ENCODE results near the gene RGS10.

DNA sequence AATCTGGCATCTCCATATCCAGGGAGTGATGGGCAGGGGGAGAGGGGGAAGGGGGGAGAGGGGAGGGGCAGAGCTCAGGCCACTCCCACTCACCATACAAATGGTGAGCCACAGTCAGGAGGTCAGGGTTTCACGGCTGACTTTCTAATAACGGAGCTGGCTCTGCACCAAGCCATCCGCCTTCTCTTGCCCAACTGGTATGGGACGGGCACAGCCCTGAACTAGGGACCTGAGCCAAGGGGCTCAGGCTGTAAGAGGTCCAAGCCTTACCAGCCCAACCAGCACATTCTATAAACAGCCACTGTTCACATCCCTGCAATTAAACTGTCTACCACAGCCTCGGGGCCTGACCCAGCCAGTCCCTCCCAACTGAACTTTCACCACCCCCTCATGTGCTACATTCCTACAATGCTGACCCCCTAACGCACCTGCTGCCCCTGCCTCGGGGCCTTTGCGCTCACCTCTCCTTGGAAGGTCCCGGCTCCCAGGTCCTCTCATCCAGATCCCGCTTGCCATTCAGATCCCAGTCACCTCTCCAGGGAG lies 32.5 kb downstream of the RGS10 start:
- TF ChIP-seq, protein P1, sequence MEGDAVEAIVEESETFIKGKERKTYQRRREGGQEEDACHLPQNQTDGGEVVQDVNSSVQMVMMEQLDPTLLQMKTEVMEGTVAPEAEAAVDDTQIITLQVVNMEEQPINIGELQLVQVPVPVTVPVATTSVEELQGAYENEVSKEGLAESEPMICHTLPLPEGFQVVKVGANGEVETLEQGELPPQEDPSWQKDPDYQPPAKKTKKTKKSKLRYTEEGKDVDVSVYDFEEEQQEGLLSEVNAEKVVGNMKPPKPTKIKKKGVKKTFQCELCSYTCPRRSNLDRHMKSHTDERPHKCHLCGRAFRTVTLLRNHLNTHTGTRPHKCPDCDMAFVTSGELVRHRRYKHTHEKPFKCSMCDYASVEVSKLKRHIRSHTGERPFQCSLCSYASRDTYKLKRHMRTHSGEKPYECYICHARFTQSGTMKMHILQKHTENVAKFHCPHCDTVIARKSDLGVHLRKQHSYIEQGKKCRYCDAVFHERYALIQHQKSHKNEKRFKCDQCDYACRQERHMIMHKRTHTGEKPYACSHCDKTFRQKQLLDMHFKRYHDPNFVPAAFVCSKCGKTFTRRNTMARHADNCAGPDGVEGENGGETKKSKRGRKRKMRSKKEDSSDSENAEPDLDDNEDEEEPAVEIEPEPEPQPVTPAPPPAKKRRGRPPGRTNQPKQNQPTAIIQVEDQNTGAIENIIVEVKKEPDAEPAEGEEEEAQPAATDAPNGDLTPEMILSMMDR (conservative IDR thresholded peaks at IDR 0.05; ENCODE audit: low read depth, low read length): no peak
- TF ChIP-seq EZH2 (IDR thresholded peaks at IDR 0.05; ENCODE audit: borderline replicate concordance, low read depth, low read length, poor library complexity, severe bottlenecking): no peak
